ENCODE results near the gene PUSL1.

Gene PUSL1

GRCh38 chr1:1355416-1355815 lies 47.0 kb downstream of the PUSL1 start:
- DNase-seq (ENCODE audit: low spot score): peak; percentile 67
- TF ChIP-seq, protein P1, sequence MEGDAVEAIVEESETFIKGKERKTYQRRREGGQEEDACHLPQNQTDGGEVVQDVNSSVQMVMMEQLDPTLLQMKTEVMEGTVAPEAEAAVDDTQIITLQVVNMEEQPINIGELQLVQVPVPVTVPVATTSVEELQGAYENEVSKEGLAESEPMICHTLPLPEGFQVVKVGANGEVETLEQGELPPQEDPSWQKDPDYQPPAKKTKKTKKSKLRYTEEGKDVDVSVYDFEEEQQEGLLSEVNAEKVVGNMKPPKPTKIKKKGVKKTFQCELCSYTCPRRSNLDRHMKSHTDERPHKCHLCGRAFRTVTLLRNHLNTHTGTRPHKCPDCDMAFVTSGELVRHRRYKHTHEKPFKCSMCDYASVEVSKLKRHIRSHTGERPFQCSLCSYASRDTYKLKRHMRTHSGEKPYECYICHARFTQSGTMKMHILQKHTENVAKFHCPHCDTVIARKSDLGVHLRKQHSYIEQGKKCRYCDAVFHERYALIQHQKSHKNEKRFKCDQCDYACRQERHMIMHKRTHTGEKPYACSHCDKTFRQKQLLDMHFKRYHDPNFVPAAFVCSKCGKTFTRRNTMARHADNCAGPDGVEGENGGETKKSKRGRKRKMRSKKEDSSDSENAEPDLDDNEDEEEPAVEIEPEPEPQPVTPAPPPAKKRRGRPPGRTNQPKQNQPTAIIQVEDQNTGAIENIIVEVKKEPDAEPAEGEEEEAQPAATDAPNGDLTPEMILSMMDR (IDR thresholded peaks at IDR 0.05; ENCODE audit: borderline replicate concordance, control extremely low read depth, extremely low read depth, insufficient read depth, missing control alignments): no peak
- in situ Hi-C loops (cut with MboI; ENCODE audit: low sequenced_read_pairs, unreplicated experiment): no loop called here

- in situ Hi-C loops (cut with MboI; ENCODE audit: low sequenced_read_pairs, unreplicated experiment): no loop called here
- TF ChIP-seq, protein P1 (IDR thresholded peaks at IDR 0.05; ENCODE audit: borderline replicate concordance, control extremely low read depth, extremely low read depth, insufficient read depth, missing control alignments): no peak
- no peak for DNase-seq (ENCODE audit: low spot score)
Observed at GRCh38 chr1:1356166-1356795, 47.9 kb downstream of the PUSL1 start.

DNA sequence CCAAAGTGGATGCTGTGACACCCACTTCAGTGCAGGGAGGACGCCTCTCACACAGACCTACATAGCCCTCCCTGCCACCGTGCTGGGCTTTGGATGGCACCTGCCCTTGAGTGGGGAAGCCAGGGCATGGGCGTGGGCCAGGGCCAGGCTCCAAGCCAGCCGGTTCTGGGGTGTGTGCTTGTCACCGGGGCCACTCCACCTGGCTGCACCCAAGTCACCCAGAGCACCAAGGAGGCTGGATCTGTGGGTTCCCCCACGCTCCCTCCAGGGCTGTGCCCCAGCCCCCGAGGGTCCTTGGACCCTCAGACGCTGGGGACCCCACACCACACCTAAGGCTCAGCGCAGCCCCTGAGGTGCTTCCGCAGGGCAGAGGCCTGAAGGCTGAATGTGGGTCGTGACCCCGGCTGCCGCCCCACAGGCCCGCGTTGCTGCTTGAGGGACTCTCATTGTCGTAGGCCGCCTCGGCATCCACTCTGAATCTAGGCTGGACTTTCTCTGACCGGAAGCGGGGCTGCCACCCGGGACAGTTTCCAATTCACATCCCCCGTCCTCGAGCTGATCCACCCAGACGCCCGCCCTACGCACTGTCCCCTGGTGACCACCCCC lies 48.5 kb downstream of the PUSL1 start:
- in situ Hi-C loops (cut with MboI; ENCODE audit: low sequenced_read_pairs, unreplicated experiment): no loop called here
- TF ChIP-seq, protein P1 (IDR thresholded peaks at IDR 0.05; ENCODE audit: borderline replicate concordance, control extremely low read depth, extremely low read depth, insufficient read depth, missing control alignments): no peak

GRCh38 chr1:1357871-1358432 lies 49.6 kb downstream of the PUSL1 start:
- DNase-seq (ENCODE audit: low spot score): no peak
- in situ Hi-C loops (cut with MboI; ENCODE audit: low sequenced_read_pairs, unreplicated experiment): no loop called here
- TF ChIP-seq, protein P1 (IDR thresholded peaks at IDR 0.05; ENCODE audit: borderline replicate concordance, control extremely low read depth, extremely low read depth, insufficient read depth, missing control alignments): no peak

More for the DNA sequence above, 48.5 kb downstream of the PUSL1 start:
- no peak for DNase-seq (ENCODE audit: low spot score)

- no peak for DNase-seq (ENCODE audit: low spot score)
- in situ Hi-C loops (cut with MboI; ENCODE audit: low sequenced_read_pairs, unreplicated experiment): no loop called here
- TF ChIP-seq, protein P1 (IDR thresholded peaks at IDR 0.05; ENCODE audit: borderline replicate concordance, control extremely low read depth, extremely low read depth, insufficient read depth, missing control alignments): no peak
Observed at GRCh38 chr1:1358433-1359271, 50.3 kb downstream of the PUSL1 start, which contains the start of gene MXRA8. Gene MXRA8 (minus strand): TSS chr1:1358555. CDS start chr1:1358504, 51 bp downstream.

DNA sequence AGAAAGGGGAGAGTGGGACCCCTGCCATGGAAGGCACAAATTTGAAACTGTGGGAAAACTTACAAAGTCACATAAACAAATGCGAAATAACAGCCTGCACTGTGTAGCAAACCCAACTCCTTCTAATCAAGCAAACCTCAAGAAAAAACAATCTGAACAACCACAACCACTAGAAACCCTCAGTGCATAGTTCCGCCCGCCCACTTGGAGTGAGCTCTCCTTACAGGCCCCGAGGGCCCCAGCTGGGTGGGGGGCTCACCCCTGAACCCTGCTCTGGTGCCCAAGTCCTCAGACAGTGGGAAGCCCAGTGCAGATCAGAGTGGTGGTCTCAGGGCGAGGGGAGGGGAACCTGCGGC lies 50.9 kb downstream of the PUSL1 start:
- TF ChIP-seq, protein P1 (IDR thresholded peaks at IDR 0.05; ENCODE audit: borderline replicate concordance, control extremely low read depth, extremely low read depth, insufficient read depth, missing control alignments): no peak
- in situ Hi-C loops (cut with MboI; ENCODE audit: low sequenced_read_pairs, unreplicated experiment): no loop called here
- DNase-seq (ENCODE audit: low spot score): peak; percentile 73
